GM23338 (cell line): ENCODE measurements around the gene RIMS1. TPM values are rescaled to one million over a fixed set of nuclear protein-coding genes. Genes with fewer than 3 reads are reported as not detected.
"Not testable (repeated sequence)": the region's sequence is repeated elsewhere in the genome, so short reads cannot be mapped to it uniquely, and the experiment has no call there.

Experiments
- ATAC-seq: fragments of 200-7000 bp; cut with Tn5 transposase; 3 replicates; pipeline ENCODE4 v1.9.1; 2020
- DNase-seq: peaks from one replicate; pipeline ENCODE4 v3.0.0-alpha.2; 2015; ENCODE audit warnings: low spot score
- H2AFZ ChIP-seq: fragments of 200-600 bp; sonication (generic); 2 replicates; pipeline ENCODE4 v1.8.0; 2016; ENCODE audit warnings: antibody characterized with exemption, mild to moderate bottlenecking, moderate library complexity
- H3F3A ChIP-seq: fragments of 200-600 bp; sonication (generic); replicated peaks from 2 replicates; pipeline ENCODE4 v1.8.0; 2017; ENCODE audit warnings: antibody characterized with exemption, mixed run types, low read depth
- H3K27ac ChIP-seq: fragments of 200-600 bp; sonication (generic); 2 replicates; pipeline ENCODE4 v1.6.1; 2016; ENCODE audit warnings: low read depth
- H3K27me3 ChIP-seq: fragments of 200-600 bp; sonication (generic); 2 replicates; pipeline ENCODE4 v1.8.0; 2016; ENCODE audit warnings: mild to moderate bottlenecking, mixed run types, moderate library complexity; ENCODE audit not compliant: insufficient read depth
- H3K36me3 ChIP-seq: fragments of 200-600 bp; sonication (generic); 2 replicates; pipeline ENCODE4 v1.8.0; 2016; ENCODE audit warnings: mild to moderate bottlenecking; ENCODE audit not compliant: insufficient read depth
- H3K4me1 ChIP-seq: fragments of 200-600 bp; sonication (generic); 2 replicates; pipeline ENCODE4 v1.8.0; 2016; ENCODE audit warnings: mild to moderate bottlenecking, moderate library complexity; ENCODE audit not compliant: insufficient read depth
- H3K4me2 ChIP-seq: fragments of 200-600 bp; sonication (generic); 2 replicates; pipeline ENCODE4 v1.7.1; 2017; ENCODE audit warnings: mixed run types
- H3K4me3 ChIP-seq: fragments of 200-600 bp; sonication (generic); 2 replicates; pipeline ENCODE4 v1.6.1; 2016; ENCODE audit warnings: mixed run types
- H3K79me2 ChIP-seq: fragments of 200-600 bp; sonication (generic); replicated peaks from 2 replicates; pipeline ENCODE4 v1.8.0; 2017; ENCODE audit warnings: mild to moderate bottlenecking; ENCODE audit not compliant: insufficient read depth
- H3K9me2 ChIP-seq: fragments of 200-600 bp; sonication (generic); 2 replicates; pipeline ENCODE4 v1.8.0; 2017; ENCODE audit not compliant: insufficient read depth
- H4K20me1 ChIP-seq: fragments of 200-600 bp; sonication (generic); replicated peaks from 2 replicates; pipeline ENCODE4 v1.8.0; 2017; ENCODE audit warnings: mild to moderate bottlenecking; ENCODE audit not compliant: insufficient read depth
- H3K27ac Mint-ChIP-seq: 2 replicates; pipeline ENCODE4 v1.8.0; 2020; ENCODE audit warnings: inconsistent platforms, mild to moderate bottlenecking, moderate library complexity, mixed read lengths
- H3K27me3 Mint-ChIP-seq: 3 replicates; pipeline ENCODE4 v1.8.0; 2022; ENCODE audit warnings: low read depth, mild to moderate bottlenecking, moderate library complexity, mixed read lengths, inconsistent platforms; ENCODE audit not compliant: insufficient read depth, poor library complexity
- H3K36me3 Mint-ChIP-seq: 3 replicates; pipeline ENCODE4 v1.8.0; 2021; ENCODE audit warnings: low read depth, mild to moderate bottlenecking, inconsistent platforms, moderate library complexity, mixed read lengths
- H3K4me1 Mint-ChIP-seq: 3 replicates; pipeline ENCODE4 v1.8.0; 2020; ENCODE audit warnings: mild to moderate bottlenecking, inconsistent platforms, mixed read lengths
- H3K4me3 Mint-ChIP-seq: 3 replicates; pipeline ENCODE4 v1.8.0; 2021; ENCODE audit warnings: moderate library complexity, mild to moderate bottlenecking, inconsistent platforms, mixed read lengths
- H3K9me3 Mint-ChIP-seq: 3 replicates; pipeline ENCODE4 v1.8.0; 2020; ENCODE audit warnings: moderate library complexity, mild to moderate bottlenecking, inconsistent platforms, mixed read lengths
- CREB1 ChIP-seq: fragments of 250-450 bp; sonication (Bioruptor Pico); IDR thresholded peaks from 2 replicates; pipeline ENCODE4 v1.5.0; 2020; ENCODE audit warnings: low read depth, mild to moderate bottlenecking, moderate library complexity
- POLR2AphosphoS5 ChIP-seq: IDR thresholded peaks from 2 replicates; pipeline ENCODE4 v1.6.1; 2016; ENCODE audit warnings: antibody characterized with exemption, low read depth
- STAT1 ChIP-seq: IDR thresholded peaks from one replicate; pipeline ENCODE4 v1.6.1; 2016; ENCODE audit warnings: antibody characterized with exemption; ENCODE audit not compliant: unreplicated experiment
- ZNF114 ChIP-seq: fragments of 250-450 bp; sonication (Bioruptor Pico); IDR thresholded peaks from 2 replicates; pipeline ENCODE4 v1.5.0; 2020; ENCODE audit warnings: mild to moderate bottlenecking, moderate library complexity
- ZNF331 ChIP-seq: fragments of 250-450 bp; sonication (Bioruptor Pico); IDR thresholded peaks from 2 replicates; pipeline ENCODE4 v1.5.0; 2020; ENCODE audit warnings: low read depth, mild to moderate bottlenecking, moderate library complexity
- polyA plus RNA-seq: library from polyadenylated mRNA; unstranded; fragments of >200 nt; fragmentation: Nextera tagmentation; extraction: Ambion mirVana; gene quantifications from 2 replicates; pipeline ENCODE4 v1.2.1, GENCODE V29; 2016
- total RNA-seq: library from RNA; depleted of rRNA; stranded (reverse); fragments of >200 nt; shearing (Covaris generic); gene quantifications from 2 replicates; pipeline ENCODE4 v1.2.3, GENCODE V29; 2014
- TF ChIP-seq, protein P1 (sequence below): fragments of 250-450 bp; sonication (Bioruptor Pico); IDR thresholded peaks from 2 replicates; pipeline ENCODE4 v1.5.0; 2020; ENCODE audit warnings: mild to moderate bottlenecking, moderate library complexity
- TF ChIP-seq, protein P2 (sequence below): IDR thresholded peaks from 2 replicates; pipeline ENCODE4 v1.6.1; 2016; ENCODE audit warnings: antibody characterized with exemption
- TF ChIP-seq, protein P3 (sequence below), 2 experiments: fragments of 200-600 bp in 1 of 2; sonication (generic) in 1 of 2; conservative IDR thresholded peaks; 2 replicates each; pipeline versions ENCODE4 v1.5.1 to v1.6.1; 2016 to 2017; ENCODE audit warnings: antibody characterized with exemption in 2 of 2, low read depth in 2 of 2, mild to moderate bottlenecking in 2 of 2, moderate library complexity in 1 of 2
- TF ChIP-seq, protein P4 (sequence below): IDR thresholded peaks from one replicate; pipeline ENCODE4 v1.6.1; 2018; ENCODE audit warnings: antibody characterized with exemption; ENCODE audit not compliant: unreplicated experiment

The RIMS1 gene
- total and polyA plus RNA-seq, 2 experiments from 2014 or later = 0.89 to 4.0 TPM

DNA sequence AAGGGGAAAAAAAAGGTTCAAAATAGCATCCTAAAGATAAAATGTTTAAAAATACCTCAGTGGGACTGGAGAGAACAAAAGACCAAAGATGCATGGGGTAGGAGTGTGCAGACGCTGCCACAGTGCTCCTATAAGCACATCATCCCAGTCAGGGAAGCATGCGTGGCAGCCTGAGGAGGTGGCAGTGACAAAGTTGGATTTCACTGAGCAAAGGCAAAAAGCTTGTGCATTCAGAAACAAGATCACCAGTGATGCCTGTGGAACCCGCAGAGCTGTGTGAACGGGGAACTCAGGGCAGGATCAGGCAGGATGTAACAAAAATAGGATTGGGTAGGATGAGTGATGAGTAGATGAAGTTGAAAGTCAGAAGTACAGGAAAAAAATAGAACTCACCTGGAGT lies 116.1 kb downstream of the RIMS1 start (continued):
- TF ChIP-seq, protein P1, sequence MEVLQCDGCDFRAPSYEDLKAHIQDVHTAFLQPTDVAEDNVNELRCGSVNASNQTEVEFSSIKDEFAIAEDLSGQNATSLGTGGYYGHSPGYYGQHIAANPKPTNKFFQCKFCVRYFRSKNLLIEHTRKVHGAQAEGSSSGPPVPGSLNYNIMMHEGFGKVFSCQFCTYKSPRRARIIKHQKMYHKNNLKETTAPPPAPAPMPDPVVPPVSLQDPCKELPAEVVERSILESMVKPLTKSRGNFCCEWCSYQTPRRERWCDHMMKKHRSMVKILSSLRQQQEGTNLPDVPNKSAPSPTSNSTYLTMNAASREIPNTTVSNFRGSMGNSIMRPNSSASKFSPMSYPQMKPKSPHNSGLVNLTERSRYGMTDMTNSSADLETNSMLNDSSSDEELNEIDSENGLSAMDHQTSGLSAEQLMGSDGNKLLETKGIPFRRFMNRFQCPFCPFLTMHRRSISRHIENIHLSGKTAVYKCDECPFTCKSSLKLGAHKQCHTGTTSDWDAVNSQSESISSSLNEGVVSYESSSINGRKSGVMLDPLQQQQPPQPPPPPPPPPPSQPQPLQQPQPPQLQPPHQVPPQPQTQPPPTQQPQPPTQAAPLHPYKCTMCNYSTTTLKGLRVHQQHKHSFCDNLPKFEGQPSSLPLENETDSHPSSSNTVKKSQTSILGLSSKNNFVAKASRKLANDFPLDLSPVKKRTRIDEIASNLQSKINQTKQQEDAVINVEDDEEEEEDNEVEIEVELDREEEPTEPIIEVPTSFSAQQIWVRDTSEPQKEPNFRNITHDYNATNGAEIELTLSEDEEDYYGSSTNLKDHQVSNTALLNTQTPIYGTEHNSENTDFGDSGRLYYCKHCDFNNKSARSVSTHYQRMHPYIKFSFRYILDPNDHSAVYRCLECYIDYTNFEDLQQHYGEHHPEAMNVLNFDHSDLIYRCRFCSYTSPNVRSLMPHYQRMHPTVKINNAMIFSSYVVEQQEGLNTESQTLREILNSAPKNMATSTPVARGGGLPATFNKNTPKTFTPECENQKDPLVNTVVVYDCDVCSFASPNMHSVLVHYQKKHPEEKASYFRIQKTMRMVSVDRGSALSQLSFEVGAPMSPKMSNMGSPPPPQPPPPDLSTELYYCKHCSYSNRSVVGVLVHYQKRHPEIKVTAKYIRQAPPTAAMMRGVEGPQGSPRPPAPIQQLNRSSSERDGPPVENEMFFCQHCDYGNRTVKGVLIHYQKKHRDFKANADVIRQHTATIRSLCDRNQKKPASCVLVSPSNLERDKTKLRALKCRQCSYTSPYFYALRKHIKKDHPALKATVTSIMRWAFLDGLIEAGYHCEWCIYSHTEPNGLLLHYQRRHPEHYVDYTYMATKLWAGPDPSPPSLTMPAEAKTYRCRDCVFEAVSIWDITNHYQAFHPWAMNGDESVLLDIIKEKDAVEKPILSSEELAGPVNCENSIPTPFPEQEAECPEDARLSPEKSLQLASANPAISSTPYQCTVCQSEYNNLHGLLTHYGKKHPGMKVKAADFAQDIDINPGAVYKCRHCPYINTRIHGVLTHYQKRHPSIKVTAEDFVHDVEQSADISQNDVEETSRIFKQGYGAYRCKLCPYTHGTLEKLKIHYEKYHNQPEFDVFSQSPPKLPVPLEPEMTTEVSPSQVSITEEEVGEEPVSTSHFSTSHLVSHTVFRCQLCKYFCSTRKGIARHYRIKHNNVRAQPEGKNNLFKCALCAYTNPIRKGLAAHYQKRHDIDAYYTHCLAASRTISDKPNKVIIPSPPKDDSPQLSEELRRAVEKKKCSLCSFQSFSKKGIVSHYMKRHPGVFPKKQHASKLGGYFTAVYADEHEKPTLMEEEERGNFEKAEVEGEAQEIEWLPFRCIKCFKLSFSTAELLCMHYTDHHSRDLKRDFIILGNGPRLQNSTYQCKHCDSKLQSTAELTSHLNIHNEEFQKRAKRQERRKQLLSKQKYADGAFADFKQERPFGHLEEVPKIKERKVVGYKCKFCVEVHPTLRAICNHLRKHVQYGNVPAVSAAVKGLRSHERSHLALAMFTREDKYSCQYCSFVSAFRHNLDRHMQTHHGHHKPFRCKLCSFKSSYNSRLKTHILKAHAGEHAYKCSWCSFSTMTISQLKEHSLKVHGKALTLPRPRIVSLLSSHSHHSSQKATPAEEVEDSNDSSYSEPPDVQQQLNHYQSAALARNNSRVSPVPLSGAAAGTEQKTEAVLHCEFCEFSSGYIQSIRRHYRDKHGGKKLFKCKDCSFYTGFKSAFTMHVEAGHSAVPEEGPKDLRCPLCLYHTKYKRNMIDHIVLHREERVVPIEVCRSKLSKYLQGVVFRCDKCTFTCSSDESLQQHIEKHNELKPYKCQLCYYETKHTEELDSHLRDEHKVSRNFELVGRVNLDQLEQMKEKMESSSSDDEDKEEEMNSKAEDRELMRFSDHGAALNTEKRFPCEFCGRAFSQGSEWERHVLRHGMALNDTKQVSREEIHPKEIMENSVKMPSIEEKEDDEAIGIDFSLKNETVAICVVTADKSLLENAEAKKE (CRISPR knock-in tag) = no peak
- TF ChIP-seq, protein P2, sequence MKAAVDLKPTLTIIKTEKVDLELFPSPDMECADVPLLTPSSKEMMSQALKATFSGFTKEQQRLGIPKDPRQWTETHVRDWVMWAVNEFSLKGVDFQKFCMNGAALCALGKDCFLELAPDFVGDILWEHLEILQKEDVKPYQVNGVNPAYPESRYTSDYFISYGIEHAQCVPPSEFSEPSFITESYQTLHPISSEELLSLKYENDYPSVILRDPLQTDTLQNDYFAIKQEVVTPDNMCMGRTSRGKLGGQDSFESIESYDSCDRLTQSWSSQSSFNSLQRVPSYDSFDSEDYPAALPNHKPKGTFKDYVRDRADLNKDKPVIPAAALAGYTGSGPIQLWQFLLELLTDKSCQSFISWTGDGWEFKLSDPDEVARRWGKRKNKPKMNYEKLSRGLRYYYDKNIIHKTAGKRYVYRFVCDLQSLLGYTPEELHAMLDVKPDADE = no peak
- TF ChIP-seq, protein P3, sequence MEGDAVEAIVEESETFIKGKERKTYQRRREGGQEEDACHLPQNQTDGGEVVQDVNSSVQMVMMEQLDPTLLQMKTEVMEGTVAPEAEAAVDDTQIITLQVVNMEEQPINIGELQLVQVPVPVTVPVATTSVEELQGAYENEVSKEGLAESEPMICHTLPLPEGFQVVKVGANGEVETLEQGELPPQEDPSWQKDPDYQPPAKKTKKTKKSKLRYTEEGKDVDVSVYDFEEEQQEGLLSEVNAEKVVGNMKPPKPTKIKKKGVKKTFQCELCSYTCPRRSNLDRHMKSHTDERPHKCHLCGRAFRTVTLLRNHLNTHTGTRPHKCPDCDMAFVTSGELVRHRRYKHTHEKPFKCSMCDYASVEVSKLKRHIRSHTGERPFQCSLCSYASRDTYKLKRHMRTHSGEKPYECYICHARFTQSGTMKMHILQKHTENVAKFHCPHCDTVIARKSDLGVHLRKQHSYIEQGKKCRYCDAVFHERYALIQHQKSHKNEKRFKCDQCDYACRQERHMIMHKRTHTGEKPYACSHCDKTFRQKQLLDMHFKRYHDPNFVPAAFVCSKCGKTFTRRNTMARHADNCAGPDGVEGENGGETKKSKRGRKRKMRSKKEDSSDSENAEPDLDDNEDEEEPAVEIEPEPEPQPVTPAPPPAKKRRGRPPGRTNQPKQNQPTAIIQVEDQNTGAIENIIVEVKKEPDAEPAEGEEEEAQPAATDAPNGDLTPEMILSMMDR (conservative IDR thresholded peaks at IDR 0.05; ENCODE audit: low read depth in 2 of 2) = no peak
- no peak for TF ChIP-seq POLR2AphosphoS5
- TF ChIP-seq, protein P4, sequence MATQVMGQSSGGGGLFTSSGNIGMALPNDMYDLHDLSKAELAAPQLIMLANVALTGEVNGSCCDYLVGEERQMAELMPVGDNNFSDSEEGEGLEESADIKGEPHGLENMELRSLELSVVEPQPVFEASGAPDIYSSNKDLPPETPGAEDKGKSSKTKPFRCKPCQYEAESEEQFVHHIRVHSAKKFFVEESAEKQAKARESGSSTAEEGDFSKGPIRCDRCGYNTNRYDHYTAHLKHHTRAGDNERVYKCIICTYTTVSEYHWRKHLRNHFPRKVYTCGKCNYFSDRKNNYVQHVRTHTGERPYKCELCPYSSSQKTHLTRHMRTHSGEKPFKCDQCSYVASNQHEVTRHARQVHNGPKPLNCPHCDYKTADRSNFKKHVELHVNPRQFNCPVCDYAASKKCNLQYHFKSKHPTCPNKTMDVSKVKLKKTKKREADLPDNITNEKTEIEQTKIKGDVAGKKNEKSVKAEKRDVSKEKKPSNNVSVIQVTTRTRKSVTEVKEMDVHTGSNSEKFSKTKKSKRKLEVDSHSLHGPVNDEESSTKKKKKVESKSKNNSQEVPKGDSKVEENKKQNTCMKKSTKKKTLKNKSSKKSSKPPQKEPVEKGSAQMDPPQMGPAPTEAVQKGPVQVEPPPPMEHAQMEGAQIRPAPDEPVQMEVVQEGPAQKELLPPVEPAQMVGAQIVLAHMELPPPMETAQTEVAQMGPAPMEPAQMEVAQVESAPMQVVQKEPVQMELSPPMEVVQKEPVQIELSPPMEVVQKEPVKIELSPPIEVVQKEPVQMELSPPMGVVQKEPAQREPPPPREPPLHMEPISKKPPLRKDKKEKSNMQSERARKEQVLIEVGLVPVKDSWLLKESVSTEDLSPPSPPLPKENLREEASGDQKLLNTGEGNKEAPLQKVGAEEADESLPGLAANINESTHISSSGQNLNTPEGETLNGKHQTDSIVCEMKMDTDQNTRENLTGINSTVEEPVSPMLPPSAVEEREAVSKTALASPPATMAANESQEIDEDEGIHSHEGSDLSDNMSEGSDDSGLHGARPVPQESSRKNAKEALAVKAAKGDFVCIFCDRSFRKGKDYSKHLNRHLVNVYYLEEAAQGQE = no peak
- no peak for TF ChIP-seq STAT1
- TF ChIP-seq ZNF114 (CRISPR knock-in tag) = no peak
- no peak for TF ChIP-seq ZNF331
- no peak for TF ChIP-seq CREB1

DNA sequence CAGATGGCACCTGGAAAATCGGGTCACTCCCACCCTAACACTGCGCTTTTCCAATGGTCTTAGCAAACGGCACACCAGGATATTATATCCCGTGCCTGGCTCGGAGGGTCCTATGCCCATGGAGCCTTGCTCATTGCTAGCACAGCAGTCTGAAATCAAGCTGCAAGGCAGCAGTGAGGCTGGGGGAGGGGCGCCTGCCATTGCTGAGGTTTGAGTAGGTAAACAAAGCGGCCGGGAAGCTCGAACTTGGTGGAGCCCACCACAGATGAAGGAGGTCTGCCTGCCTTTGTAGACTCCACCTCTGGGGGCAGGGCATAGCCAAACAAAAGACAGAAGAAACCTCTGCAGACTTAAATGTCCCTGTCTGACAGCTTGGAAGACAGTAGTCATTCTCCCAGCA lies 120.2 kb downstream of the RIMS1 start:
- not testable (repeated sequence) for H2AFZ ChIP-seq, H3K4me2 ChIP-seq, H3K4me3 Mint-ChIP-seq, ATAC-seq, H3K27ac ChIP-seq, H3K4me3 ChIP-seq, H3K36me3 ChIP-seq, H3K4me1 Mint-ChIP-seq, H3K9me2 ChIP-seq, H3K27me3 ChIP-seq, H3F3A ChIP-seq, DNase-seq, H3K27ac Mint-ChIP-seq, H3K79me2 ChIP-seq, H3K27me3 Mint-ChIP-seq, H3K4me1 ChIP-seq, H4K20me1 ChIP-seq
- Mint-ChIP-seq H3K9me3 (peaks cover 41% of the 10 kb centered on the region), H3K36me3 (peaks cover 33% of the 10 kb centered on the region)
